GM23338 (cell line): ENCODE data around the gene AFF1. TPM values are rescaled to one million over a fixed set of nuclear protein-coding genes. Genes with fewer than 3 reads are reported as not detected.
"Not testable (repeated sequence)": the region's sequence is repeated elsewhere in the genome, so short reads cannot be mapped to it uniquely, and the experiment has no call there.

Experiments
- ATAC-seq: fragments of 200-7000 bp; cut with Tn5 transposase; 3 replicates; pipeline ENCODE4 v1.9.1; 2020
- DNase-seq: peaks from one replicate; pipeline ENCODE4 v3.0.0-alpha.2; 2015; ENCODE audit warnings: low spot score
- H2AFZ ChIP-seq: fragments of 200-600 bp; sonication (generic); 2 replicates; pipeline ENCODE4 v1.8.0; 2016; ENCODE audit warnings: antibody characterized with exemption, mild to moderate bottlenecking, moderate library complexity
- H3F3A ChIP-seq: fragments of 200-600 bp; sonication (generic); replicated peaks from 2 replicates; pipeline ENCODE4 v1.8.0; 2017; ENCODE audit warnings: antibody characterized with exemption, mixed run types, low read depth
- H3K27ac ChIP-seq: fragments of 200-600 bp; sonication (generic); 2 replicates; pipeline ENCODE4 v1.6.1; 2016; ENCODE audit warnings: low read depth
- H3K27me3 ChIP-seq: fragments of 200-600 bp; sonication (generic); 2 replicates; pipeline ENCODE4 v1.8.0; 2016; ENCODE audit warnings: mild to moderate bottlenecking, mixed run types, moderate library complexity; ENCODE audit not compliant: insufficient read depth
- H3K36me3 ChIP-seq: fragments of 200-600 bp; sonication (generic); 2 replicates; pipeline ENCODE4 v1.8.0; 2016; ENCODE audit warnings: mild to moderate bottlenecking; ENCODE audit not compliant: insufficient read depth
- H3K4me1 ChIP-seq: fragments of 200-600 bp; sonication (generic); 2 replicates; pipeline ENCODE4 v1.8.0; 2016; ENCODE audit warnings: mild to moderate bottlenecking, moderate library complexity; ENCODE audit not compliant: insufficient read depth
- H3K4me2 ChIP-seq: fragments of 200-600 bp; sonication (generic); 2 replicates; pipeline ENCODE4 v1.7.1; 2017; ENCODE audit warnings: mixed run types
- H3K4me3 ChIP-seq: fragments of 200-600 bp; sonication (generic); 2 replicates; pipeline ENCODE4 v1.6.1; 2016; ENCODE audit warnings: mixed run types
- H3K79me2 ChIP-seq: fragments of 200-600 bp; sonication (generic); replicated peaks from 2 replicates; pipeline ENCODE4 v1.8.0; 2017; ENCODE audit warnings: mild to moderate bottlenecking; ENCODE audit not compliant: insufficient read depth
- H3K9me2 ChIP-seq: fragments of 200-600 bp; sonication (generic); 2 replicates; pipeline ENCODE4 v1.8.0; 2017; ENCODE audit not compliant: insufficient read depth
- H4K20me1 ChIP-seq: fragments of 200-600 bp; sonication (generic); replicated peaks from 2 replicates; pipeline ENCODE4 v1.8.0; 2017; ENCODE audit warnings: mild to moderate bottlenecking; ENCODE audit not compliant: insufficient read depth
- H3K27ac Mint-ChIP-seq: 2 replicates; pipeline ENCODE4 v1.8.0; 2020; ENCODE audit warnings: inconsistent platforms, mild to moderate bottlenecking, moderate library complexity, mixed read lengths
- H3K27me3 Mint-ChIP-seq: 3 replicates; pipeline ENCODE4 v1.8.0; 2022; ENCODE audit warnings: low read depth, mild to moderate bottlenecking, moderate library complexity, mixed read lengths, inconsistent platforms; ENCODE audit not compliant: insufficient read depth, poor library complexity
- H3K36me3 Mint-ChIP-seq: 3 replicates; pipeline ENCODE4 v1.8.0; 2021; ENCODE audit warnings: low read depth, mild to moderate bottlenecking, inconsistent platforms, moderate library complexity, mixed read lengths
- H3K4me1 Mint-ChIP-seq: 3 replicates; pipeline ENCODE4 v1.8.0; 2020; ENCODE audit warnings: mild to moderate bottlenecking, inconsistent platforms, mixed read lengths
- H3K4me3 Mint-ChIP-seq: 3 replicates; pipeline ENCODE4 v1.8.0; 2021; ENCODE audit warnings: moderate library complexity, mild to moderate bottlenecking, inconsistent platforms, mixed read lengths
- H3K9me3 Mint-ChIP-seq: 3 replicates; pipeline ENCODE4 v1.8.0; 2020; ENCODE audit warnings: moderate library complexity, mild to moderate bottlenecking, inconsistent platforms, mixed read lengths
- EZH2phosphoT487 ChIP-seq: fragments of 200-600 bp; sonication (generic); IDR thresholded peaks from one replicate; pipeline ENCODE4 v1.8.1; 2018; ENCODE audit warnings: antibody characterized with exemption; ENCODE audit not compliant: unreplicated experiment
- STAT1 ChIP-seq: IDR thresholded peaks from one replicate; pipeline ENCODE4 v1.6.1; 2016; ENCODE audit warnings: antibody characterized with exemption; ENCODE audit not compliant: unreplicated experiment
- ZNF114 ChIP-seq: fragments of 250-450 bp; sonication (Bioruptor Pico); IDR thresholded peaks from 2 replicates; pipeline ENCODE4 v1.5.0; 2020; ENCODE audit warnings: mild to moderate bottlenecking, moderate library complexity
- ZNF331 ChIP-seq: fragments of 250-450 bp; sonication (Bioruptor Pico); IDR thresholded peaks from 2 replicates; pipeline ENCODE4 v1.5.0; 2020; ENCODE audit warnings: low read depth, mild to moderate bottlenecking, moderate library complexity
- polyA plus RNA-seq: library from polyadenylated mRNA; unstranded; fragments of >200 nt; fragmentation: Nextera tagmentation; extraction: Ambion mirVana; gene quantifications from 2 replicates; pipeline ENCODE4 v1.2.1, GENCODE V29; 2016
- total RNA-seq: library from RNA; depleted of rRNA; stranded (reverse); fragments of >200 nt; shearing (Covaris generic); gene quantifications from 2 replicates; pipeline ENCODE4 v1.2.3, GENCODE V29; 2014
- TF ChIP-seq, protein P1 (sequence below): fragments of 250-450 bp; sonication (Bioruptor Pico); IDR thresholded peaks from 2 replicates; pipeline ENCODE4 v1.5.0; 2020; ENCODE audit warnings: mild to moderate bottlenecking, moderate library complexity
- TF ChIP-seq, protein P2 (sequence below): IDR thresholded peaks from one replicate; pipeline ENCODE4 v1.6.1; 2018; ENCODE audit warnings: antibody characterized with exemption; ENCODE audit not compliant: unreplicated experiment
- TF ChIP-seq, protein P3 (sequence below), 2 experiments: fragments of 200-600 bp in 1 of 2; sonication (generic) in 1 of 2; conservative IDR thresholded peaks; 2 replicates each; pipeline versions ENCODE4 v1.5.1 to v1.6.1; 2016 to 2017; ENCODE audit warnings: antibody characterized with exemption in 2 of 2, low read depth in 2 of 2, mild to moderate bottlenecking in 2 of 2, moderate library complexity in 1 of 2

AFF1 gene
- total and polyA plus RNA-seq, 2 experiments from 2014 or later, result 42.6 to 67.2 TPM

DNA sequence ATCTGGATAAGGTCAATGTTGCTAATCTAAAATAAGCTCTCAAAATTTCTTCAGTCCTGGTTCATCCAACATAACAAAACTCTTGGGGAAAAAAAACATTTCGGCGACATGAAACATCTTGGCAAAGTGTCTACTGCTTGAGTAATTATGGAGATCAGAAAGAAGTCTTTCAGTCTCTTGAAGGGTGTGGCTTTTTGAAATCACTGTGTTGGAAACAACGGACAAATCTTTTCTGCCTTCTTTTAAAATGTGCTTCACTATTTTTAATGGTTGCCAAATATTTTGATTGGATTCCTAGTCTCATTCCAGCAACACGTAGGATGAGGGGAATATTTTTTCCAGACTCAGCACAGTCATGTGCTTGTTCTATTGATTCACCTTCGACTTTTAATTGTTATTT lies 147.0 kb downstream of the AFF1 start (continued):
- TF ChIP-seq, protein P1, sequence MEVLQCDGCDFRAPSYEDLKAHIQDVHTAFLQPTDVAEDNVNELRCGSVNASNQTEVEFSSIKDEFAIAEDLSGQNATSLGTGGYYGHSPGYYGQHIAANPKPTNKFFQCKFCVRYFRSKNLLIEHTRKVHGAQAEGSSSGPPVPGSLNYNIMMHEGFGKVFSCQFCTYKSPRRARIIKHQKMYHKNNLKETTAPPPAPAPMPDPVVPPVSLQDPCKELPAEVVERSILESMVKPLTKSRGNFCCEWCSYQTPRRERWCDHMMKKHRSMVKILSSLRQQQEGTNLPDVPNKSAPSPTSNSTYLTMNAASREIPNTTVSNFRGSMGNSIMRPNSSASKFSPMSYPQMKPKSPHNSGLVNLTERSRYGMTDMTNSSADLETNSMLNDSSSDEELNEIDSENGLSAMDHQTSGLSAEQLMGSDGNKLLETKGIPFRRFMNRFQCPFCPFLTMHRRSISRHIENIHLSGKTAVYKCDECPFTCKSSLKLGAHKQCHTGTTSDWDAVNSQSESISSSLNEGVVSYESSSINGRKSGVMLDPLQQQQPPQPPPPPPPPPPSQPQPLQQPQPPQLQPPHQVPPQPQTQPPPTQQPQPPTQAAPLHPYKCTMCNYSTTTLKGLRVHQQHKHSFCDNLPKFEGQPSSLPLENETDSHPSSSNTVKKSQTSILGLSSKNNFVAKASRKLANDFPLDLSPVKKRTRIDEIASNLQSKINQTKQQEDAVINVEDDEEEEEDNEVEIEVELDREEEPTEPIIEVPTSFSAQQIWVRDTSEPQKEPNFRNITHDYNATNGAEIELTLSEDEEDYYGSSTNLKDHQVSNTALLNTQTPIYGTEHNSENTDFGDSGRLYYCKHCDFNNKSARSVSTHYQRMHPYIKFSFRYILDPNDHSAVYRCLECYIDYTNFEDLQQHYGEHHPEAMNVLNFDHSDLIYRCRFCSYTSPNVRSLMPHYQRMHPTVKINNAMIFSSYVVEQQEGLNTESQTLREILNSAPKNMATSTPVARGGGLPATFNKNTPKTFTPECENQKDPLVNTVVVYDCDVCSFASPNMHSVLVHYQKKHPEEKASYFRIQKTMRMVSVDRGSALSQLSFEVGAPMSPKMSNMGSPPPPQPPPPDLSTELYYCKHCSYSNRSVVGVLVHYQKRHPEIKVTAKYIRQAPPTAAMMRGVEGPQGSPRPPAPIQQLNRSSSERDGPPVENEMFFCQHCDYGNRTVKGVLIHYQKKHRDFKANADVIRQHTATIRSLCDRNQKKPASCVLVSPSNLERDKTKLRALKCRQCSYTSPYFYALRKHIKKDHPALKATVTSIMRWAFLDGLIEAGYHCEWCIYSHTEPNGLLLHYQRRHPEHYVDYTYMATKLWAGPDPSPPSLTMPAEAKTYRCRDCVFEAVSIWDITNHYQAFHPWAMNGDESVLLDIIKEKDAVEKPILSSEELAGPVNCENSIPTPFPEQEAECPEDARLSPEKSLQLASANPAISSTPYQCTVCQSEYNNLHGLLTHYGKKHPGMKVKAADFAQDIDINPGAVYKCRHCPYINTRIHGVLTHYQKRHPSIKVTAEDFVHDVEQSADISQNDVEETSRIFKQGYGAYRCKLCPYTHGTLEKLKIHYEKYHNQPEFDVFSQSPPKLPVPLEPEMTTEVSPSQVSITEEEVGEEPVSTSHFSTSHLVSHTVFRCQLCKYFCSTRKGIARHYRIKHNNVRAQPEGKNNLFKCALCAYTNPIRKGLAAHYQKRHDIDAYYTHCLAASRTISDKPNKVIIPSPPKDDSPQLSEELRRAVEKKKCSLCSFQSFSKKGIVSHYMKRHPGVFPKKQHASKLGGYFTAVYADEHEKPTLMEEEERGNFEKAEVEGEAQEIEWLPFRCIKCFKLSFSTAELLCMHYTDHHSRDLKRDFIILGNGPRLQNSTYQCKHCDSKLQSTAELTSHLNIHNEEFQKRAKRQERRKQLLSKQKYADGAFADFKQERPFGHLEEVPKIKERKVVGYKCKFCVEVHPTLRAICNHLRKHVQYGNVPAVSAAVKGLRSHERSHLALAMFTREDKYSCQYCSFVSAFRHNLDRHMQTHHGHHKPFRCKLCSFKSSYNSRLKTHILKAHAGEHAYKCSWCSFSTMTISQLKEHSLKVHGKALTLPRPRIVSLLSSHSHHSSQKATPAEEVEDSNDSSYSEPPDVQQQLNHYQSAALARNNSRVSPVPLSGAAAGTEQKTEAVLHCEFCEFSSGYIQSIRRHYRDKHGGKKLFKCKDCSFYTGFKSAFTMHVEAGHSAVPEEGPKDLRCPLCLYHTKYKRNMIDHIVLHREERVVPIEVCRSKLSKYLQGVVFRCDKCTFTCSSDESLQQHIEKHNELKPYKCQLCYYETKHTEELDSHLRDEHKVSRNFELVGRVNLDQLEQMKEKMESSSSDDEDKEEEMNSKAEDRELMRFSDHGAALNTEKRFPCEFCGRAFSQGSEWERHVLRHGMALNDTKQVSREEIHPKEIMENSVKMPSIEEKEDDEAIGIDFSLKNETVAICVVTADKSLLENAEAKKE (CRISPR knock-in tag), result no peak
- TF ChIP-seq, protein P2, sequence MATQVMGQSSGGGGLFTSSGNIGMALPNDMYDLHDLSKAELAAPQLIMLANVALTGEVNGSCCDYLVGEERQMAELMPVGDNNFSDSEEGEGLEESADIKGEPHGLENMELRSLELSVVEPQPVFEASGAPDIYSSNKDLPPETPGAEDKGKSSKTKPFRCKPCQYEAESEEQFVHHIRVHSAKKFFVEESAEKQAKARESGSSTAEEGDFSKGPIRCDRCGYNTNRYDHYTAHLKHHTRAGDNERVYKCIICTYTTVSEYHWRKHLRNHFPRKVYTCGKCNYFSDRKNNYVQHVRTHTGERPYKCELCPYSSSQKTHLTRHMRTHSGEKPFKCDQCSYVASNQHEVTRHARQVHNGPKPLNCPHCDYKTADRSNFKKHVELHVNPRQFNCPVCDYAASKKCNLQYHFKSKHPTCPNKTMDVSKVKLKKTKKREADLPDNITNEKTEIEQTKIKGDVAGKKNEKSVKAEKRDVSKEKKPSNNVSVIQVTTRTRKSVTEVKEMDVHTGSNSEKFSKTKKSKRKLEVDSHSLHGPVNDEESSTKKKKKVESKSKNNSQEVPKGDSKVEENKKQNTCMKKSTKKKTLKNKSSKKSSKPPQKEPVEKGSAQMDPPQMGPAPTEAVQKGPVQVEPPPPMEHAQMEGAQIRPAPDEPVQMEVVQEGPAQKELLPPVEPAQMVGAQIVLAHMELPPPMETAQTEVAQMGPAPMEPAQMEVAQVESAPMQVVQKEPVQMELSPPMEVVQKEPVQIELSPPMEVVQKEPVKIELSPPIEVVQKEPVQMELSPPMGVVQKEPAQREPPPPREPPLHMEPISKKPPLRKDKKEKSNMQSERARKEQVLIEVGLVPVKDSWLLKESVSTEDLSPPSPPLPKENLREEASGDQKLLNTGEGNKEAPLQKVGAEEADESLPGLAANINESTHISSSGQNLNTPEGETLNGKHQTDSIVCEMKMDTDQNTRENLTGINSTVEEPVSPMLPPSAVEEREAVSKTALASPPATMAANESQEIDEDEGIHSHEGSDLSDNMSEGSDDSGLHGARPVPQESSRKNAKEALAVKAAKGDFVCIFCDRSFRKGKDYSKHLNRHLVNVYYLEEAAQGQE, result no peak
- TF ChIP-seq ZNF331 (CRISPR knock-in tag), result no peak
- TF ChIP-seq, protein P3, sequence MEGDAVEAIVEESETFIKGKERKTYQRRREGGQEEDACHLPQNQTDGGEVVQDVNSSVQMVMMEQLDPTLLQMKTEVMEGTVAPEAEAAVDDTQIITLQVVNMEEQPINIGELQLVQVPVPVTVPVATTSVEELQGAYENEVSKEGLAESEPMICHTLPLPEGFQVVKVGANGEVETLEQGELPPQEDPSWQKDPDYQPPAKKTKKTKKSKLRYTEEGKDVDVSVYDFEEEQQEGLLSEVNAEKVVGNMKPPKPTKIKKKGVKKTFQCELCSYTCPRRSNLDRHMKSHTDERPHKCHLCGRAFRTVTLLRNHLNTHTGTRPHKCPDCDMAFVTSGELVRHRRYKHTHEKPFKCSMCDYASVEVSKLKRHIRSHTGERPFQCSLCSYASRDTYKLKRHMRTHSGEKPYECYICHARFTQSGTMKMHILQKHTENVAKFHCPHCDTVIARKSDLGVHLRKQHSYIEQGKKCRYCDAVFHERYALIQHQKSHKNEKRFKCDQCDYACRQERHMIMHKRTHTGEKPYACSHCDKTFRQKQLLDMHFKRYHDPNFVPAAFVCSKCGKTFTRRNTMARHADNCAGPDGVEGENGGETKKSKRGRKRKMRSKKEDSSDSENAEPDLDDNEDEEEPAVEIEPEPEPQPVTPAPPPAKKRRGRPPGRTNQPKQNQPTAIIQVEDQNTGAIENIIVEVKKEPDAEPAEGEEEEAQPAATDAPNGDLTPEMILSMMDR (conservative IDR thresholded peaks at IDR 0.05; ENCODE audit: low read depth in 2 of 2), result no peak
- TF ChIP-seq EZH2phosphoT487, result no peak
- no peak for TF ChIP-seq STAT1
- no peak for TF ChIP-seq ZNF114 (CRISPR knock-in tag)

DNA sequence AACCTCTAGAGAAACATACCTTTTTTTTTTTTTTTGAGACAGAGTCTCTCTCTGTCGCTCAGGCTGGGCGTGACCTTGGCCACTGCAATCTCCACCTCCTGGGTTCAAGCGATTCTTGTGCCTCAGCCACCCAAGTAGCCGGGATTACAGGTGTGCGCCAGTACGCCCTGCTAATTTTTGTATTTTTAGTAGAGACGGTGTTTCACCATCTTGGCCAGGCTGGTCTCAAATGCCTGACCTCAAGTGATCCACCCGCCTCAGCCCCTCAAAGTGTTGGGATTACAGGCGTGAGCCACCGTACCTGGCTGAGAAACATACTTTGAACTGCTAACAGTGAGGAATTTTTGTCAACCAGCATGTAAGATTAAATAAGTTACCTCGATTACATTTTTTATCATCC lies 150.9 kb downstream of the AFF1 start:
- H3K36me3 Mint-ChIP-seq, result peaks cover 17% of the 10 kb centered on the region; the same call in 1 of the 3 replicates
- H3F3A ChIP-seq, H4K20me1 ChIP-seq, H3K27ac Mint-ChIP-seq, DNase-seq, H3K4me3 Mint-ChIP-seq, ATAC-seq, H3K27ac ChIP-seq, H3K4me3 ChIP-seq, H3K4me1 ChIP-seq, H3K4me2 ChIP-seq, H2AFZ ChIP-seq, H3K9me2 ChIP-seq, H3K27me3 ChIP-seq, H3K27me3 Mint-ChIP-seq, H3K9me3 Mint-ChIP-seq: not testable (repeated sequence)
- Histone ChIP-seq H3K36me3 (peaks cover 12% of the 10 kb centered on the region; the same call in 1 of the 2 replicates), H3K79me2 (peaks cover 27% of the 10 kb centered on the region)
- H3K4me1 Mint-ChIP-seq, result peaks cover 14% of the 10 kb centered on the region
